ENCODE results near the gene PANX3. TPM values are rescaled to one million over a fixed set of nuclear protein-coding genes. Genes with fewer than 3 reads are reported as not detected.

Gene PANX3
- total and polyA plus RNA-seq, 2 of the 13 experiments (the other 11 are each of a cell fraction or from before 2014, with no cell fraction given), result not detected

- ChIA-PET CTCF (ENCODE audit: low intra/inter-chr PET ratio, low total read pairs) (interaction anchor here (1.6 to 2.2 kb wide), 2 partner anchors 193 to 223 kb away, joined by 17 to 18 read pairs; no protein-coding TSS in a partner anchor), POLR2A (interaction anchor here (1.1 kb wide), 1 partner anchor 20 kb away, joined by 5 read pairs; no protein-coding TSS in a partner anchor)
- TF ChIP-seq PAF1 (CRISPR knock-in tag; IDR thresholded peaks at IDR 0.05) (no peak), ZNF350 (CRISPR knock-in tag; IDR thresholded peaks at IDR 0.05; ENCODE audit: borderline replicate concordance, low read depth) (no peak), NFIB (CRISPR knock-in tag; IDR thresholded peaks at IDR 0.05; ENCODE audit: borderline replicate concordance) (no peak), KMT2A (CRISPR knock-in tag; IDR thresholded peaks at IDR 0.05) (no peak), ZSCAN30 (CRISPR knock-in tag; IDR thresholded peaks at IDR 0.05) (no peak), ZNF775 (CRISPR knock-in tag; IDR thresholded peaks at IDR 0.05; ENCODE audit: borderline replicate concordance) (no peak), CSRNP2 (CRISPR knock-in tag; conservative IDR thresholded peaks at IDR 0.05; ENCODE audit: low read depth) (no peak), ISL2 (CRISPR knock-in tag; IDR thresholded peaks at IDR 0.05) (no peak), SP140L (CRISPR knock-in tag; IDR thresholded peaks at IDR 0.05; ENCODE audit: borderline replicate concordance) (no peak), ZNF772 (CRISPR knock-in tag; IDR thresholded peaks at IDR 0.05) (no peak), ZNF143 (CRISPR knock-in tag; IDR thresholded peaks at IDR 0.05) (no peak)
- TF ChIP-seq, protein P1, sequence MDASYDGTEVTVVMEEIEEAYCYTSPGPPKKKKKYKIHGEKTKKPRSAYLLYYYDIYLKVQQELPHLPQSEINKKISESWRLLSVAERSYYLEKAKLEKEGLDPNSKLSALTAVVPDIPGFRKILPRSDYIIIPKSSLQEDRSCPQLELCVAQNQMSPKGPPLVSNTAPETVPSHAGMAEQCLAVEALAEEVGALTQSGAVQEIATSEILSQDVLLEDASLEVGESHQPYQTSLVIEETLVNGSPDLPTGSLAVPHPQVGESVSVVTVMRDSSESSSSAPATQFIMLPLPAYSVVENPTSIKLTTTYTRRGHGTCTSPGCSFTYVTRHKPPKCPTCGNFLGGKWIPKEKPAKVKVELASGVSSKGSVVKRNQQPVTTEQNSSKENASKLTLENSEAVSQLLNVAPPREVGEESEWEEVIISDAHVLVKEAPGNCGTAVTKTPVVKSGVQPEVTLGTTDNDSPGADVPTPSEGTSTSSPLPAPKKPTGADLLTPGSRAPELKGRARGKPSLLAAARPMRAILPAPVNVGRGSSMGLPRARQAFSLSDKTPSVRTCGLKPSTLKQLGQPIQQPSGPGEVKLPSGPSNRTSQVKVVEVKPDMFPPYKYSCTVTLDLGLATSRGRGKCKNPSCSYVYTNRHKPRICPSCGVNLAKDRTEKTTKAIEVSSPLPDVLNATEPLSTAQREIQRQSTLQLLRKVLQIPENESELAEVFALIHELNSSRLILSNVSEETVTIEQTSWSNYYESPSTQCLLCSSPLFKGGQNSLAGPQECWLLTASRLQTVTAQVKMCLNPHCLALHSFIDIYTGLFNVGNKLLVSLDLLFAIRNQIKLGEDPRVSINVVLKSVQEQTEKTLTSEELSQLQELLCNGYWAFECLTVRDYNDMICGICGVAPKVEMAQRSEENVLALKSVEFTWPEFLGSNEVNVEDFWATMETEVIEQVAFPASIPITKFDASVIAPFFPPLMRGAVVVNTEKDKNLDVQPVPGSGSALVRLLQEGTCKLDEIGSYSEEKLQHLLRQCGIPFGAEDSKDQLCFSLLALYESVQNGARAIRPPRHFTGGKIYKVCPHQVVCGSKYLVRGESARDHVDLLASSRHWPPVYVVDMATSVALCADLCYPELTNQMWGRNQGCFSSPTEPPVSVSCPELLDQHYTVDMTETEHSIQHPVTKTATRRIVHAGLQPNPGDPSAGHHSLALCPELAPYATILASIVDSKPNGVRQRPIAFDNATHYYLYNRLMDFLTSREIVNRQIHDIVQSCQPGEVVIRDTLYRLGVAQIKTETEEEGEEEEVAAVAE (CRISPR knock-in tag; IDR thresholded peaks at IDR 0.05; ENCODE audit: borderline replicate concordance), result no peak
- TF ChIP-seq, protein P2, sequence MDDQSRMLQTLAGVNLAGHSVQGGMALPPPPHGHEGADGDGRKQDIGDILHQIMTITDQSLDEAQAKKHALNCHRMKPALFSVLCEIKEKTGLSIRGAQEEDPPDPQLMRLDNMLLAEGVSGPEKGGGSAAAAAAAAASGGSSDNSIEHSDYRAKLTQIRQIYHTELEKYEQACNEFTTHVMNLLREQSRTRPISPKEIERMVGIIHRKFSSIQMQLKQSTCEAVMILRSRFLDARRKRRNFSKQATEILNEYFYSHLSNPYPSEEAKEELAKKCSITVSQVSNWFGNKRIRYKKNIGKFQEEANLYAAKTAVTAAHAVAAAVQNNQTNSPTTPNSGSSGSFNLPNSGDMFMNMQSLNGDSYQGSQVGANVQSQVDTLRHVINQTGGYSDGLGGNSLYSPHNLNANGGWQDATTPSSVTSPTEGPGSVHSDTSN (CRISPR knock-in tag; IDR thresholded peaks at IDR 0.05; ENCODE audit: borderline replicate concordance), result no peak
- TF ChIP-seq, protein P3, sequence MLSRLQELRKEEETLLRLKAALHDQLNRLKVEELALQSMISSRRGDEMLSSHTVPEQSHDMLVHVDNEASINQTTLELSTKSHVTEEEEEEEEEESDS (CRISPR knock-in tag; IDR thresholded peaks at IDR 0.05; ENCODE audit: borderline replicate concordance), result no peak
- H3K27ac ChIP-seq (ENCODE audit: extremely low read length, insufficient read depth, low read length), result no peak overlapping the region
- BruUV-seq (replicated peaks), result no TSS peak
- H3K9ac ChIP-seq (ENCODE audit: insufficient read depth, low read depth, low read length), result no peak overlapping the region
- intact Hi-C loops (cut with micrococcal nuclease; ENCODE audit: unreplicated experiment) (loop anchor here (1.0 kb wide), 2 partner anchors 193 to 223 kb away; no protein-coding TSS in a partner anchor), in situ Hi-C loops (cut with HindIII; ENCODE audit: extremely low pct_ligation_motif_present, low pct_unique_long_range_greater_than_20kb) (loop anchor here (5.0 to 10.0 kb wide), 2 partner anchors 193 to 221 kb away; partner anchors contain the start of gene ROBO3)
- H3K4me1 ChIP-seq (ENCODE audit: insufficient read depth, low read length), result peaks cover 7% of the 10 kb centered on the region
- no peaks in the 10 kb centered on the region for H3K36me3 ChIP-seq (replicated peaks in 1 of 2; ENCODE audit: control insufficient read depth in 1 of 2, insufficient read depth in 2 of 2, low read length in 2 of 2)
- H3K9me3 ChIP-seq (ENCODE audit: low read length), result no peaks in the 10 kb centered on the region
- H4K20me1 ChIP-seq (ENCODE audit: insufficient read depth, low read length), result no peaks in the 10 kb centered on the region
- ATAC-seq, result no peak
- no peak overlapping the region for H3K4me3 ChIP-seq (replicated peaks in 1 of 3; ENCODE audit: insufficient read depth in 1 of 3, low read depth in 2 of 3, low read length in 3 of 3)
- H3K27me3 ChIP-seq (ENCODE audit: control insufficient read depth in 1 of 2, insufficient read depth in 2 of 2, low read length in 2 of 2), result no peaks in the 10 kb centered on the region
- no peak for FAIRE-seq
- no peak overlapping the region for H3K4me2 ChIP-seq (ENCODE audit: low read depth, low read length)
- no peak overlapping the region for H2AFZ ChIP-seq (ENCODE audit: low read length)
- H3K79me2 ChIP-seq (ENCODE audit: insufficient read depth, low read length), result no peaks in the 10 kb centered on the region
- 13% methylated on average over 3 of the region's 3 CpGs for WGBS (ENCODE audit: low lambda C conversion rate)
- no peak for DNase-seq (ENCODE audit: low spot score)
These were observed 32.6 kb downstream of the PANX3 start for GRCh38 chr11:124643605-124644425.
